GM18951 (cell line): ENCODE results near the gene HACD2.

ENCODE experiments used
- POLR2A ChIP-seq: IDR thresholded peaks from 4 replicates; pipeline ENCODE4 v1.6.1; 2011; ENCODE audit warnings: mild to moderate bottlenecking; ENCODE audit not compliant: insufficient read length, insufficient read depth; ENCODE audit errors: extremely low read depth
- in situ Hi-C: fragments of 300-500 bp; cut with MboI; formaldehyde crosslinking; loops from one replicate; pipeline ENCODE4 v1.12.0; 2022; ENCODE audit warnings: low sequenced_read_pairs, mixed read lengths, inconsistent platforms; ENCODE audit not compliant: unreplicated experiment

Gene HACD2

DNA sequence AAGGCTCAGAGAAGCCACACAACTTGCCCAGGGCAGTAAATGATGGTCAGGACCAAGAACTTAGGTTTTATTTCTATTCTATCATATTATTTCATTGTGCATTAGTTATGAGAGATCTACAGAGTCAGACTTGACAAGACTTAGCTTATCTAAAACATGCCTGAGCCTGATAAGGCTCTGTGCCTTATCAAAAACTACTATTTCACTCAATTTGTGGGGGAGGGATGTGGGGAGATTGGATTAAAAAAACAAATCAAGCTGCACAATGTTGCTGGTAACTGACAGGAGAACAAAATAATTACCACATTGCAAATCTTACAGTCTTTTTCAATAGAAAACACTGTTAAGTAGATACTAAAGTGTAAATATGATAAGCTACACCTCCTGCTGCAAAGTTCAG is 16.0 kb downstream of the HACD2 start:
- TF ChIP-seq POLR2A: no peak
- in situ Hi-C loops: no loop called here

DNA sequence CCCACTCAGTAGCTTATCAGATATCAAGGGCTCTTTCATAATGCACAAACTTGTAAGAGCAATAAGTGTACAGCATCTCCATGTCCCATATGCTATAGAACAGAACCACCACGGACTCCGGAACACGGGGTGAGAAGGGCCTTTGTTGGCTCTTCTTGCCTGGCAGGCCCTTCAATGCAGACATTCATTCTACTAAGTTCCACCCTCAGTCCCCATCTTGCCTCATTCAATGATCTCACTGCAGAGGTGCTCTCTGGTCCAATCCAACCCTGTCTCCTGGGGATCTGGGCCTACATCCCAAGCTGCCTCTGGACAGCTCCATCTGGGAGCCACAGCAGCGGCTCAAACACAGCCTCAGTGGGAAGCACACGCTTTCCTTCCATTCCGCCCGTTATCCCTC is 16.8 kb downstream of the HACD2 start:
- TF ChIP-seq POLR2A: no peak
- in situ Hi-C loops: no loop called here

GRCh38 chr3:123564056-123564455 is 20.8 kb downstream of the HACD2 start:
- no peak for TF ChIP-seq POLR2A
- in situ Hi-C loops: no loop called here

GRCh38 chr3:123562547-123562946 is 22.3 kb downstream of the HACD2 start:
- in situ Hi-C loops: no loop called here
- TF ChIP-seq POLR2A: no peak

DNA sequence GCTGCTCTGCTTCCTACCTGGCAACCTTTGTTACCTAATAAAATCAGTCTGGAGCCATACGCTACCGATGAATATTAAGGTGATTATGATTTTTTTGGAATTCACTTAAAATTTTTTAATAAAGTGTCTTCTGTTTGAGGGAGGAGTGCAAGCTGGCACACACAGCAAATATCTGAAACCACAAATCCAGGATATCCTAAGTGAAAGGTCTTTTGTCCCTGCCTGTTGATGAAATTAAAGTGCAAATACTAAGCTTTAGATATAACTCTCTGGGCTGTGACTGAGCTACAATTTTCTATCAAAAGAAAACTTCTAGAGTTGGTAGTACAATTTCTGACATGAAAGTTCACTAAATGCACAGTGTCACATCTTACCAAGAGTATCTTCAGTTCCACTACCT is 23.7 kb downstream of the HACD2 start:
- in situ Hi-C loops: no loop called here

DNA sequence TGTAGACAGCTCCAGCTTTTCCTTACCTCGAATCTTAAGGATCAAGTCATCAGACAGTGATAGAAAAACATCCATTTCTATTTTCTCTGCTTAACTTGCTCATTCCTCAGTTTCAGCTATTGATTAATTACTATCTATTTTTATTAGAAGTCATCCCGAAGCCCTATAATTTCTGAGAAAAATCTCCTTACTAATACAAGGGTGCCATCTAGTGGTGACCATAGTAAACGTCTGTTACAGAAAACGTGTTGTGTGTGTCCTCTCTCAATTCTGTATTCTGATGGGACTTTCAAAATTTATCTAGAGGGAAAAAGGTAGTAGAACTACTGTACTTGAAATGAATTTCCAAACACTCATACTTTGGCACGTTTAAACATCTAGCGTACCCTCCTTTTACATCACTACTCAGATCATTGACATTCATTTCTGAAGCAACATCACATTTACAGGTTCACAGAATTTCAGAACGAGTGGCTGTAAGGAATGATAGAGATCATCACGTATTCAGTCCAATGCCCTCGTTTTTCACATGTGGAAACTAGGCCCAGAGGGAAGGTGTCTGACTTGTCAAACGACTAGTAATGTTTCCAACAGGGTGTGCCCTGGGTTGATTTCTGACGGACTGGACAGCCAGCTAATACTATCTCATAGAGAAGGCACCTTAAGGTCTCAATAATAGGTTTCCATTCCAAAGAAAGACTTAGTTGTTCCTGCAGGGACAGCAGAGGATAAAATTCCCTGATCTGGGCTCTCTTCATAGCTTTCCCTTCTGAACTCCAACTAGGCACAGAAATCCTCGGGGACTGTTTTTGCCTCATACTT is 25.6 kb downstream of the HACD2 start:
- TF ChIP-seq POLR2A: no peak
- in situ Hi-C loops: loop anchor here (10.0 kb wide), 1 partner anchor 234 kb away; no protein-coding TSS in a partner anchor

More for the DNA sequence above, 23.7 kb downstream of the HACD2 start:
- no peak for TF ChIP-seq POLR2A

GRCh38 chr3:123553536-123553935 is 31.3 kb downstream of the HACD2 start:
- no peak for TF ChIP-seq POLR2A
- in situ Hi-C loops: loop anchor here (10.0 kb wide), 1 partner anchor 229 kb away; no protein-coding TSS in a partner anchor

- in situ Hi-C loops: loop anchor here (10.0 kb wide), 1 partner anchor 228 kb away; no protein-coding TSS in a partner anchor
- no peak for TF ChIP-seq POLR2A
Measured at GRCh38 chr3:123552768-123553167, 32.1 kb downstream of the HACD2 start.

DNA sequence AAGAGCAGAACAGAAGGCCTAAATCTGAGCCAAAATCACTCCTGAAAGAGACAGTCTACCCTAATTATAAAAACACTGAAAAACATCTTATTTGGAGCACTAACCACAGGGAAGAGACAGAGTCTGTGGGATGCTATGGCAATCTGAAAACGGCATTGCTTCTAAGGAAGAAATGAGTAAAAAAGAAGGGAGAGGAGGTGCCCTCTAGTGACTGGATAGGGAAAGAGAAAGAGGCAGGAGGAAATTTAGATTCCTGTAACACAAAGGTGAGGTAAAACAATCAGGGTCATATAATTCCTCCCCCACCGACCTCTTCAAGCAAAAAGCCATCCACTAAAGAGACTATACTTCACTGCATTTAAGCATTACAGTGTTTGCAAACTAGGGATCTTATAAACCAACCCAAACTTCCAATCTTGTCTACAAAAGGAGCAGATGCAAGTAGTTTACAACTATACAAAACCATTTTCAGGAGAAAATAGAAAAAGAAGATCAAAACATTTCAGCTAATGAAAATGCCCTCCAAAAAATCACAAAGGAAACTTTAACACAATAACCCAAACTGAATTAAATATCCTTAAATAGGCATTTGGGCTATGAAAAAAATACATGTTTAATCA is 32.6 kb downstream of the HACD2 start:
- TF ChIP-seq POLR2A: no peak
- in situ Hi-C loops: loop anchor here (10.0 kb wide), 1 partner anchor 227 kb away; no protein-coding TSS in a partner anchor

DNA sequence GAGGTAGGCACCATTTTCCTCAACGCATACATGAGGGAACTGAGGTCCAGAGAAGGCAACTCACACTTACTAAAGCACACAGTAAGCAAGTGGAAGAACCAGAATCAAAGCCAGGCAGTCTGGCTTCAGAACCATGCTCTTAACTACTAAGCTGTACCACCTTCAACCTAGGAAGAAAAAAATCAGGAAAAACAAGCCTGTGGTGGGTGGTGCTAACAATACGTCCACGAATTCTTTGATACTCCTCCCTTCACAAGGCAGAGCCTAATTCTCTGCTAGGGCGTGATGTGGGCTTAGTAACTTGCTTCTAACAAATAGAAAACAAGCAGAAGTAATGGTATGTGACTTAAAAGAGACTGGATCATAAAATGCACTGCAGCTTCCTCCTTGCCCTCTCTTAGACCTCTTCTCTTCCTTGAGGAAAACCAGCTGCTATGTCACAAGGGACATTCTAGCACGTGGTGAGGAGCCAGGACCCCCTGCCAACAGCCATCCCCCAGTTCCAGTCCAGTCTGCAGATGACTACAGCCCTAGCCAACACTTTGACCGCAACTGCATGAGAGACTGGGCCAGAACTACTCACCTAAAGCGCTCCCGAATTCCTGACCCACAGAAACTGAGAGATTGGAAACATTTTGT is 36.9 kb downstream of the HACD2 start:
- in situ Hi-C loops: no loop called here

GRCh38 chr3:123546133-123546755 is 38.6 kb downstream of the HACD2 start:
- TF ChIP-seq POLR2A: no peak
- in situ Hi-C loops: no loop called here

More for the DNA sequence above, 36.9 kb downstream of the HACD2 start:
- no peak for TF ChIP-seq POLR2A

DNA sequence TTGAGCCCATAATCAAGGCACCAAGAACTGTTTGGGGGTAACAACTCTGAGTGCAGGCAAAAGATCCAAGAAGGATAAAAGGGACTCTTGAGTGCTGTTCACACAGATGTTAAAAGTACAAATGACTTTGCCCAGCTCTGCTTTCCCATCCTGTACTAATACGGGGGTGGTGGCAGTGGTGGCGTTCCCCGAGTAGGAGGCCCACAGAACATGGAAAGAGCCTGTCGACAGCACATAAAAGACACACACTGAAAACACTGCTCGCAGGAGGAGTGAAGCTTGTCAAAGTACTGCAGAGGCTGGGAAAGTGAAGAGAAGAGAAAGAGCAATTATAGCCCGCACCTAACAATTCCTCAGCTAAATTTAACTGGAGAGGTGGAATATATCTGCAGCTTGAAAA is 40.9 kb downstream of the HACD2 start:
- in situ Hi-C loops: no loop called here
- no peak for TF ChIP-seq POLR2A

DNA sequence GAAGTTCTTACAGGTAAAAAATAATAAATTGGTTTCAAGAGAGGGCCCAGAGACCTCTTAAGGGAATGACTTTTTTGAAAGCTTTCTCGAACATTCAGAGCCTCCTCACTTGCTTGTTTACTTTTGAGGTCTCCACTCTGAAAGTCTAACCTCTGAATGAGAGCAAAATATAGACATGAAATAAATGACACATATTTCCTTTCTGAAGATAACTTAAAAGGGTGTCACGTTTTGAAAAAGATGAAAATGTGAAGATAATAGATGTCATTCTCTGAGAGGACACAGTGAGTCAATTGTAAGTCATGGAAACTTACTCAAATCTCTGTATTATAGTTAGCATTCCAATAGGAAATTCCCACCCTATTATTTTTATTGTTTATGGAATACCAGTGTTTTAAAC is 44.6 kb downstream of the HACD2 start:
- in situ Hi-C loops: no loop called here
- TF ChIP-seq POLR2A: no peak
